Left lung (tissue), 10 donors: ENCODE data around the gene VSTM4. TPM values are rescaled to one million over a fixed set of nuclear protein-coding genes. Genes with fewer than 3 reads are reported as not detected.

Experiments used
- ATAC-seq: fragments of 200-7000 bp; cut with Tn5 transposase; one replicate; pipeline ENCODE4 v1.9.1; 2020; ENCODE audit warnings: moderate library complexity
- DNase-seq, 4 donors: peaks; one replicate each; pipeline ENCODE4 v3.0.0-alpha.2; 2013 to 2020
- H3K27ac ChIP-seq, 2 donors: fragments of 200-600 bp; sonication (generic) in 1 of 2; one replicate each; pipeline versions ENCODE4 v1.5.0 to v1.8.0; 2020 to 2021
- H3K27me3 ChIP-seq, 2 donors: fragments of 200-600 bp; sonication (generic) in 1 of 2; one replicate each; pipeline versions ENCODE4 v1.5.0 to v1.8.0; 2020 to 2021
- H3K36me3 ChIP-seq, 2 donors: fragments of 200-600 bp; sonication (generic) in 1 of 2; one replicate each; pipeline versions ENCODE4 v1.5.0 to v1.8.0; 2020 to 2021
- H3K4me1 ChIP-seq, 2 donors: fragments of 200-600 bp; one replicate each; pipeline ENCODE4 v1.8.0; 2021
- H3K4me3 ChIP-seq, 2 donors: fragments of 200-600 bp; sonication (generic) in 1 of 2; one replicate each; pipeline versions ENCODE4 v1.5.0 to v1.8.0; 2020 to 2021; ENCODE audit warnings: mild to moderate bottlenecking in 1 of 2
- H3K9me3 ChIP-seq, 2 donors: fragments of 200-600 bp; sonication (generic) in 1 of 2; one replicate each; pipeline versions ENCODE4 v1.5.0 to v1.8.0; 2020 to 2021
- CTCF ChIP-seq, 2 donors: fragments of 200-600 bp; sonication (generic) in 1 of 2; IDR thresholded peaks; one replicate each; pipeline versions ENCODE4 v1.5.0 to v1.8.0; 2021; ENCODE audit warnings: antibody characterized with exemption in 2 of 2
- intact Hi-C, 2 donors: fragments of 100-400 bp; cut with DNase I; formaldehyde crosslinking; loops; one replicate each; pipeline versions ENCODE4 v1.11.2 to v1.14.2; 2022
- microRNA-seq, 2 donors: library from miRNA; unstranded; fragments of <30 nt; microRNA quantifications; one replicate each; pipeline ENCODE4, GENCODE V29; 2019
- polyA plus RNA-seq, 6 donors: library from polyadenylated mRNA; unstranded; fragments of 120-200 nt; gene quantifications; one replicate each; pipeline ENCODE4 v1.2.1, GENCODE V29; 2013; ENCODE audit not compliant: insufficient read length in 6 of 6
- total RNA-seq, 2 donors: library from RNA; stranded (reverse); fragmentation: NEBNext Ultra II Directional; extraction: Animal tissue kit (Norgen Biotek cat#: 25700); gene quantifications; one replicate each; pipeline ENCODE4 v1.2.1, GENCODE V29; 2021
- donor health status: DM: no; HTN: yes; CAD: no.
- donor health status: DM: no; HTN: no; CAD: no.

VSTM4 gene
- total and polyA plus RNA-seq, 8 donors: 11.0 to 36.9 (median 30.8) TPM

GRCh38 chr10:48970654-48971053, 144.7 kb downstream of the VSTM4 start:
- peaks cover 0 to 47% of the 10 kb centered on the region in 2 donors for H3K36me3 ChIP-seq
- no peak overlapping the region for H3K27ac ChIP-seq
- no peaks in the 10 kb centered on the region for H3K4me1 ChIP-seq
- no peaks in the 10 kb centered on the region for H3K9me3 ChIP-seq
- no peaks in the 10 kb centered on the region for H3K27me3 ChIP-seq
- intact Hi-C loops: no loop called here
- DNase-seq (no peak), ATAC-seq (no peak)
- H3K4me3 ChIP-seq: no peak overlapping the region
- TF ChIP-seq CTCF (IDR thresholded peaks at IDR 0.05): no peak

GRCh38 chr10:48970046-48970445, 145.3 kb downstream of the VSTM4 start:
- ATAC-seq (no peak), DNase-seq (no peak)
- Histone ChIP-seq H3K27ac (no peak overlapping the region), H3K36me3 (peaks cover 0 to 45% of the 10 kb centered on the region in 2 donors), H3K9me3 (no peaks in the 10 kb centered on the region), H3K4me1 (no peaks in the 10 kb centered on the region), H3K4me3 (no peak overlapping the region), H3K27me3 (no peaks in the 10 kb centered on the region)
- intact Hi-C loops: no loop called here
- no peak for TF ChIP-seq CTCF (IDR thresholded peaks at IDR 0.05)

GRCh38 chr10:48968036-48968435, 147.3 kb downstream of the VSTM4 start:
- H3K9me3 ChIP-seq: no peaks in the 10 kb centered on the region
- H3K27me3 ChIP-seq: no peaks in the 10 kb centered on the region
- no peaks in the 10 kb centered on the region for H3K4me1 ChIP-seq
- no peak for DNase-seq
- no peak for TF ChIP-seq CTCF (IDR thresholded peaks at IDR 0.05)
- no peak overlapping the region for H3K4me3 ChIP-seq
- no peak for ATAC-seq
- H3K27ac ChIP-seq: no peak overlapping the region
- intact Hi-C loops: no loop called here
- peaks cover 0 to 33% of the 10 kb centered on the region in 2 donors for H3K36me3 ChIP-seq

- ATAC-seq: no peak
- intact Hi-C loops: no loop called here
- no peaks in the 10 kb centered on the region for H3K9me3 ChIP-seq
- H3K4me3 ChIP-seq: no peak overlapping the region
- peaks cover 0 to 37% of the 10 kb centered on the region in 2 donors for H3K36me3 ChIP-seq
- no peaks in the 10 kb centered on the region for H3K4me1 ChIP-seq
- TF ChIP-seq CTCF (IDR thresholded peaks at IDR 0.05): no peak
- H3K27me3 ChIP-seq: no peaks in the 10 kb centered on the region
- H3K27ac ChIP-seq: no peak overlapping the region
- DNase-seq: no peak
Observed at GRCh38 chr10:48965460-48965859, 149.9 kb downstream of the VSTM4 start.

Small RNAs within 50 kb of the gene (microRNA-seq; reads per million reads assigned to microRNA genes)
- gene MIR4294: 0 reads per million in 2 donors

Other genes starting within 250 kb of the VSTM4 start
- 1 to 10 TPM in 1 of 2 donors, under 1 TPM in 1; 0.50 to 1.2 TPM for gene LRRC18, start 175.7 kb downstream of the VSTM4 start, total RNA-seq
- 1 to 10 TPM; 1.1 to 2.1 (median 1.7) TPM for gene LRRC18, start 175.7 kb downstream of the VSTM4 start, polyA plus RNA-seq
- under 1 TPM in 1 of 2 donors, not detected in 1; 0.26 TPM for gene FAM170B, start 18.5 kb upstream of the VSTM4 start, total RNA-seq
- not detected for gene FAM170B, start 18.5 kb upstream of the VSTM4 start, polyA plus RNA-seq
- gene TMEM273, start 72.9 kb upstream of the VSTM4 start, total RNA-seq: 10 to 100 TPM; 19.4 to 46.9 TPM
- gene TMEM273, start 72.9 kb upstream of the VSTM4 start, polyA plus RNA-seq: 1 to 10 TPM; 5.5 to 9.8 (median 6.3) TPM
- not detected for gene C10orf71, start 183.6 kb upstream of the VSTM4 start, total RNA-seq
- gene C10orf71, start 183.6 kb upstream of the VSTM4 start, polyA plus RNA-seq: not detected